ENCODE measurements around the gene NDUFB4. TPM values are rescaled to one million over a fixed set of nuclear protein-coding genes. Genes with fewer than 3 reads are reported as not detected.

NDUFB4 gene
- total RNA-seq, 1 donor from 2014 or later = 129 TPM

DNA sequence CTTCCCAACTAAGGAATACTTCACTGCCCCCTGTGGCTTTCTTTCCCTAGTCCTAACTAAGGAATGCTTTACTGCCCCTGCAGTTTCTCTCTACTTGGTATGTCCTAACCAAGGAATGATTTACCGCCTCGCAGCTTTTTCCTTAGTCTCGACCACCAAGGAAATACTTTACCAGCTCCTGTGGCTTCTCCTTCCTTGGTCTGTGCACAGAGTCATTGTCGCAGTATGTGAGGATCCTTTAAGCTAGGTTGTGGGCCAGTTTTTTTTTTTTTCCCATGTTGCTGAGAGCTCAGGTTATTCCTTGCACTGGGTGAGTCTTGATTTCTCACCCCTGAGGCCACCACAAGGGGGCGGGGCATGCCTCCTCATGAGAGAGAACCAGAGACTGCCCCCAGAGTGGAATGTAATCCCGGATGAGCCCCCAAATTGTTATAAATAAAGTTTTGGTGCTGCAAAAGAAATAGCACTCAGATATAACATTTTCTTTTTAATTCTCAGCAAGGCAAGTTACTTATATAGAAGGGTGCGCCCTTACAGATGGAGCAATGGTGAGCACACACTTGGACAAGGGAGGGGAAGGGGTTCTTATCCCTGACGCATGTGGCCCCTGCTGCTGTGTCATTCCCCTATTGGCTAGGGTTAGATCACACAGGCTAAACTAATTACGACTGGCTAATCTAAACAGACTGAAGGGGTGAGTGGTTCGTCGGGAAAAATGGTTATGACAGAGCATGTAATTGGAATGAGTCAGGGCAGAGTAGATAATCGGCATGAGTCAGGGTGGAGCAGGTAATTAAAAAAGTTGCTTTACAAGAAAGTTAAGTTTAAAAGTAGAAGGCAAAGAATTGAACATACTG lies 27.0 kb downstream of the NDUFB4 start:
- no peak for DNase-seq (ENCODE audit: extremely low spot score, unreplicated experiment)
- Mint-ChIP-seq H3K27me3 (peaks cover 3% of the 10 kb centered on the region), H3K4me3 (no peak overlapping the region), H3K27ac (no peak overlapping the region), H3K36me3 (no peaks in the 10 kb centered on the region), H3K4me1 (ENCODE audit: unreplicated experiment) (no peaks in the 10 kb centered on the region), H3K9me3 (no peaks in the 10 kb centered on the region)
- TF ChIP-seq, protein P1, sequence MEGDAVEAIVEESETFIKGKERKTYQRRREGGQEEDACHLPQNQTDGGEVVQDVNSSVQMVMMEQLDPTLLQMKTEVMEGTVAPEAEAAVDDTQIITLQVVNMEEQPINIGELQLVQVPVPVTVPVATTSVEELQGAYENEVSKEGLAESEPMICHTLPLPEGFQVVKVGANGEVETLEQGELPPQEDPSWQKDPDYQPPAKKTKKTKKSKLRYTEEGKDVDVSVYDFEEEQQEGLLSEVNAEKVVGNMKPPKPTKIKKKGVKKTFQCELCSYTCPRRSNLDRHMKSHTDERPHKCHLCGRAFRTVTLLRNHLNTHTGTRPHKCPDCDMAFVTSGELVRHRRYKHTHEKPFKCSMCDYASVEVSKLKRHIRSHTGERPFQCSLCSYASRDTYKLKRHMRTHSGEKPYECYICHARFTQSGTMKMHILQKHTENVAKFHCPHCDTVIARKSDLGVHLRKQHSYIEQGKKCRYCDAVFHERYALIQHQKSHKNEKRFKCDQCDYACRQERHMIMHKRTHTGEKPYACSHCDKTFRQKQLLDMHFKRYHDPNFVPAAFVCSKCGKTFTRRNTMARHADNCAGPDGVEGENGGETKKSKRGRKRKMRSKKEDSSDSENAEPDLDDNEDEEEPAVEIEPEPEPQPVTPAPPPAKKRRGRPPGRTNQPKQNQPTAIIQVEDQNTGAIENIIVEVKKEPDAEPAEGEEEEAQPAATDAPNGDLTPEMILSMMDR (conservative IDR thresholded peaks at IDR 0.05) = peak; percentile 75

DNA sequence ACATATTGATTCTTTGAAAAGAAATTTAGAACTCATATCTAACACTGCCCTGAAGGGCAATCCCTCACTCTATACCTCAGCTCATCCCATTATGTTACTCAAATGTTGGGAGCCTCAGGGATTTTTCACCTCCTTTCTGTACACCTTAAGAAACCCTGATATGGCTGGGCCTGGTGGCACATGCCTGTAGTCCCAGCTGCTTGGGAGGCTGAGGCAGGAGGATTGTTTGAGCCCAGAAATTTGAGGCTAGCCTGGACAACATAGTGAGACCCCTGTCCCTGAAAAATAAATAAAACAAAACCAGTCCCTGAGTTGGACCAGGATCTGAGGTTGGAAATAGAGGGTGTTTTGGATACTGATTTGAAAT lies 27.6 kb downstream of the NDUFB4 start:
- no peak overlapping the region for H3K27ac Mint-ChIP-seq
- TF ChIP-seq, protein P1 (conservative IDR thresholded peaks at IDR 0.05) = no peak
- no peaks in the 10 kb centered on the region for H3K36me3 Mint-ChIP-seq
- H3K9me3 Mint-ChIP-seq = no peaks in the 10 kb centered on the region
- no peaks in the 10 kb centered on the region for H3K4me1 Mint-ChIP-seq (ENCODE audit: unreplicated experiment)
- DNase-seq (ENCODE audit: extremely low spot score, unreplicated experiment) = no peak
- H3K27me3 Mint-ChIP-seq = peaks cover 3% of the 10 kb centered on the region
- no peak overlapping the region for H3K4me3 Mint-ChIP-seq

DNA sequence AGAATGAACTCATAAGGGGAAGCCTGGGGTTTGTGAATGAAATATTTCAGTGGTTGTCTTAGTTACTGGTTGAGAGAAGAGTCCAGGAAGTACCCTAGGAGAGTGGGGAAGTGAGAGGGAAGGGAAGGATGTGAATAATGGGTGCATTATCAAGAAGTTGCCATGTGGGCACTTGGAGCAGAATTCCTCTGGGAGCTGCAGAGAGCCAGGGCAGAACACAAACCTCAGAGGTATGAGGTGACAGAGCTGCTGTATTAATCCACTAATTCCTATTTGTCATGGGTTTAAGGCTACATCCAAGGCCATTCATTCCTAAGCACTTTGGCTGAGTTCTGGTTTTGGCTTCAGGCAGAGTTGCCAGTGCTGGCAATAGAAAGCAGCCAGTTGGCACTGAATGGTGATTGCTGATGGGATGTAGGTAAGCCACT lies 29.0 kb downstream of the NDUFB4 start:
- no peak for DNase-seq (ENCODE audit: extremely low spot score, unreplicated experiment)
- no peak overlapping the region for H3K27ac Mint-ChIP-seq
- no peak overlapping the region for H3K4me3 Mint-ChIP-seq
- H3K9me3 Mint-ChIP-seq = peaks cover 6% of the 10 kb centered on the region
- no peaks in the 10 kb centered on the region for H3K36me3 Mint-ChIP-seq
- TF ChIP-seq, protein P1 (conservative IDR thresholded peaks at IDR 0.05) = no peak
- no peaks in the 10 kb centered on the region for H3K4me1 Mint-ChIP-seq (ENCODE audit: unreplicated experiment)
- peaks cover 3% of the 10 kb centered on the region for H3K27me3 Mint-ChIP-seq

DNA sequence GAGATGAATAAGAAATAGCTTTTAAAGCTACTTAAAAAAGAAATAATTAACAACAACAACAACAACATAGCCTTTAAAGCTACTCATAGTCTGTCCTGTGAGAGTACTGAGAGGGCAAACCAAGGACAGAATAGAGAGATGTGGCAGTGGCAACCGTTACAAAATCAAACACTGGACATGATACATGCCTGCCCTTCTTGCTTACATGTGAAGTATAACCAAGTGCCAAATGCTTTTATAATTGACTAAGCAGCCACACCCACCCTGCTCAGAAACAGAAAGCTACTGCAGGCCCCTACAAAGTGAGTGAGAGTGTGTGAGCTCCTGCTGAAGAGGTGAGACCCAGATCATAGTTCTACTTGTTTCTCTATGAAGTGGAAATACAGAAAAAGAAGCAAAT lies 38.4 kb downstream of the NDUFB4 start:
- Mint-ChIP-seq H3K4me1 (ENCODE audit: unreplicated experiment) (peaks cover 3% of the 10 kb centered on the region), H3K27ac (no peak overlapping the region), H3K9me3 (peaks cover 7% of the 10 kb centered on the region), H3K36me3 (no peaks in the 10 kb centered on the region), H3K4me3 (no peak overlapping the region), H3K27me3 (no peaks in the 10 kb centered on the region)
- DNase-seq (ENCODE audit: extremely low spot score, unreplicated experiment) = no peak
- TF ChIP-seq, protein P1 (conservative IDR thresholded peaks at IDR 0.05) = no peak

DNA sequence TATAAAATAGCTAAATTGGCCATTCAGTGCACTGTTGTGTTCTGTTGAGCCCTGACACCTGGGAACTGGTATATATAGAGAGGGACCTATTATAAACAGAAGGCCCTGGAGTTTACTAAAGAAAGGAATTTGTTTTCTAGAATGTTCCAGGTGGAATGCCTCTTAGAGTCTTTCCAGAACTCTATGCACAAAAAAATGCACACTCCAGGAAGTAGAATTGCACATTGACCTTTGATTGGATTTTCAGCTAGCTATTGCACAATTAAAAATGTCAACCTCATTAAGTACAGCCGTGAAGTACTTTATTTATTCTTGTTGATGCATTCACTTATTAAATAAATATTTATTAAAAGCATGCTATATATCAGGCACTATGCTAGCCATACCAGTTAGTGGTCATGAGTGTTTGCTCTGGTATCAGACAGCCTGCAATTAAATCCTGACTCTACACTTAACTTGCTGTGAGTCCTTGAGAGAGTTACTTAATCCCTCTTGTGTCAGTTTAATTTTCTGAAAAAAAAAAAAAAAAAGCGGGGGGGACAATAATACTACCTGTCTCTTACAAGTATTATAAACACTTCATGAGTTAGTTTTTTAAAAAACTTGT lies 40.8 kb downstream of the NDUFB4 start:
- Mint-ChIP-seq H3K4me1 (ENCODE audit: unreplicated experiment) (peaks cover 3% of the 10 kb centered on the region), H3K4me3 (no peak overlapping the region), H3K9me3 (no peaks in the 10 kb centered on the region)

More for the DNA sequence above, 40.8 kb downstream of the NDUFB4 start:
- Mint-ChIP-seq H3K27ac (no peak overlapping the region), H3K36me3 (no peaks in the 10 kb centered on the region), H3K27me3 (no peaks in the 10 kb centered on the region)
- TF ChIP-seq, protein P1 (conservative IDR thresholded peaks at IDR 0.05) = no peak
- DNase-seq (ENCODE audit: extremely low spot score, unreplicated experiment) = no peak
